ENCODE results near the gene SMARCC1. TPM values are rescaled to one million over a fixed set of nuclear protein-coding genes. Genes with fewer than 3 reads are reported as not detected.

The SMARCC1 gene
- total RNA-seq, 2 experiments from 2014 or later: 74.2 to 76.2 TPM

DNA sequence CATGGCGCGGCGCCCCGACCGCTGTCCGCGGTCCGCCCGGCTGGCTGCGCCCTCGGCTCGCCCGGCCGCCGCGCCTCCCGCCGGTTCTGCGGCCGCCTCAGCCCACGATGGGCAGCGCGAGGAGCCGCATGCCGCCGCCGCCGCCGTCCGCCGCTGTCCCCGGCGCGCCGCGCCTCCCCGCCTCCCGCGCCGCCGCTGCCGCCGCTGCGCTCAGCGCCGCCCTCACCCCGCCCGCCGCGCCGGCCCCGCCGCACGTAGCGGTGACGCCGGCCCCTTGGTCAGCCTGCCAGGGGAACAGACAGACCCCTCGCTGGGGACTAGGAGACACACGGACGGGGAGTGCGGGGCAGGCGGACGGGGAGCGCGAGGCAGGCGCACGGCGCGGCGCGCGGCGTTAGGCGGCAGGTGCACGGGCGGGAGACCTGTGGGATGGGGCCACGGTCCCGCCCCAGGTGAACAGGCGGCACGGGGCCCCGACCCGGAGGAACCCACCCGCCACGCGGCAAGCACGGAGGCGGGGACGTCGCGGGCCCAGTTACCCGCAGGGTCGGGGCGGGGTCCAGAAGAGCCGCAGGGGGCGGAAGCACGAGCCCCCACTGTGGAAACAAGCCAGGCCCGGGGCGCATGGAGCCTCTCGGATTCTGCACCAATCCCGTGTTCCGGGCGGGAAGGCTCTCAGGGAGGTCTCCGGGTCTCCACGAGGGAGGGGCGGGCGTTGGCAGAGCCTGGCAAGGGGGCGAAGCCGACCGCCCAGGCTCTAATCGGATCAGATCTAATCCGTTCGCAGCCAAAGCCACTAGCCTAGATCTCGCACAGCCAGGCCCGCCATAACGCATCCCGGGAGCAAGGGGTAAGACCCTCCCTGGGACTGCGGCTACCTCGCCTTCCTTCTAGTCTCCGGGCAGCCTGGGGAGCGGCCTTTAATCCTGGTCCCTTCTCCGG lies 202.7 kb downstream of the SMARCC1 start, which contains the start of gene CSPG5:
TSS of gene CSPG5 (minus strand) at position 175 of the 942 bp plus-strand sequence. CDS start at position 3, 172 bp downstream.
- peak; percentile 54 for ATAC-seq (ENCODE audit: poor library complexity)
- Mint-ChIP-seq H3K27ac (no peak within 1 kb of the TSS), H3K27me3 (peaks cover 27% of the 10 kb centered on the region), H3K36me3 (ENCODE audit: low read depth) (no peaks in the 10 kb centered on the region), H3K4me3 (peak within 1 kb of the TSS; percentile 81), H3K9me3 (no peaks in the 10 kb centered on the region), H3K4me1 (ENCODE audit: low read depth) (peaks cover 10% of the 10 kb centered on the region)
- Histone ChIP-seq H3K9me3 (ENCODE audit: control insufficient read depth in 1 of 2, insufficient read depth in 1 of 2, low read length in 2 of 2) (peaks cover 0 to 9% of the 10 kb centered on the region in 2 experiments), H3K36me3 (ENCODE audit: insufficient read depth, low read length) (no peaks in the 10 kb centered on the region), H3K27ac (ENCODE audit: low read depth in 1 of 2, low read length in 2 of 2) (no peak within 1 kb of the TSS), H3K27me3 (ENCODE audit: control insufficient read depth in 1 of 2, insufficient read depth in 2 of 2, low read length in 2 of 2) (peaks cover 19 to 21% of the 10 kb centered on the region in 2 experiments), H3K4me3 (ENCODE audit: low read length) (peak within 1 kb of the TSS; percentile 37), H3K4me1 (ENCODE audit: insufficient read depth, low read length) (peaks cover 17% of the 10 kb centered on the region)
- intact Hi-C loops (cut with DNase I, micrococcal nuclease): loop anchor here in 1 of 2 experiments (2.0 kb wide), 1 partner anchor 202 kb away; the partner anchor contains the start of gene SMARCC1
- POLR2A ChIA-PET: no interaction called here
- CTCF ChIA-PET: no interaction called here
- TF ChIP-seq, protein P1, sequence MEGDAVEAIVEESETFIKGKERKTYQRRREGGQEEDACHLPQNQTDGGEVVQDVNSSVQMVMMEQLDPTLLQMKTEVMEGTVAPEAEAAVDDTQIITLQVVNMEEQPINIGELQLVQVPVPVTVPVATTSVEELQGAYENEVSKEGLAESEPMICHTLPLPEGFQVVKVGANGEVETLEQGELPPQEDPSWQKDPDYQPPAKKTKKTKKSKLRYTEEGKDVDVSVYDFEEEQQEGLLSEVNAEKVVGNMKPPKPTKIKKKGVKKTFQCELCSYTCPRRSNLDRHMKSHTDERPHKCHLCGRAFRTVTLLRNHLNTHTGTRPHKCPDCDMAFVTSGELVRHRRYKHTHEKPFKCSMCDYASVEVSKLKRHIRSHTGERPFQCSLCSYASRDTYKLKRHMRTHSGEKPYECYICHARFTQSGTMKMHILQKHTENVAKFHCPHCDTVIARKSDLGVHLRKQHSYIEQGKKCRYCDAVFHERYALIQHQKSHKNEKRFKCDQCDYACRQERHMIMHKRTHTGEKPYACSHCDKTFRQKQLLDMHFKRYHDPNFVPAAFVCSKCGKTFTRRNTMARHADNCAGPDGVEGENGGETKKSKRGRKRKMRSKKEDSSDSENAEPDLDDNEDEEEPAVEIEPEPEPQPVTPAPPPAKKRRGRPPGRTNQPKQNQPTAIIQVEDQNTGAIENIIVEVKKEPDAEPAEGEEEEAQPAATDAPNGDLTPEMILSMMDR (IDR thresholded peaks at IDR 0.05): no peak
- peak in 11 of 14 experiments; percentile 4 to 56 (median 16) for DNase-seq

DNA sequence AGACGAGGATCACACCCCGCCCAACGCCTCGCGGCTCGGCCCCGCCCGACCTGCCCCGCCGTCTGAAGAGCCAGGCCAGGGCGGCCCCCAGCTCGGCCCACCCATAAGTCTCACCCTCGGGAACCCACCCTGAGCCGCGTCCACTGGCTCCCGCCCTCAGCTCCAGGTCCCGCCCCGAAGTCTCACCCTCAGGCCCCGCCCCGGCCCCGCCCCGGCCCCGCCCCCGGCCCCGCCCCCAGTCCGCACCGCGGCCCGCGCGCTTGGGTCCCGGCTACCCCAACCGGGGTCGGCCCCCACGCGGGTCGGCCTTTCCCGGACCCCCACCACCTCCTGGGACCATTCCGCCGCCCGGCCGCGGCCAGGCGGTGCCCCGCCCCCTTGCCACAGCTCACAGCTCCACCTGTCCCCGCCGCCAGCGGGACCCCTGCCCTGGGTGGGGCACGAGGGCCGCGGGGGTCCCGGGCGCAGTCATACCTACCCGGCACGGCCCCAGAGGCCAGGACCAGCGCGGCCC lies 203.5 kb downstream of the SMARCC1 start:
- H3K4me3 ChIP-seq (ENCODE audit: low read length): peak overlapping the region; percentile 37
- H3K9me3 ChIP-seq (ENCODE audit: control insufficient read depth in 1 of 2, insufficient read depth in 1 of 2, low read length in 2 of 2): peaks cover 0 to 9% of the 10 kb centered on the region in 2 experiments
- peak overlapping the region; percentile 48 for H3K4me3 Mint-ChIP-seq
- peaks cover 33% of the 10 kb centered on the region for H3K27me3 Mint-ChIP-seq
- no peaks in the 10 kb centered on the region for H3K9me3 Mint-ChIP-seq
- no peaks in the 10 kb centered on the region for H3K36me3 ChIP-seq (ENCODE audit: insufficient read depth, low read length)
- H3K36me3 Mint-ChIP-seq (ENCODE audit: low read depth): no peaks in the 10 kb centered on the region
- intact Hi-C loops (cut with DNase I, micrococcal nuclease): loop anchor here in 1 of 2 experiments (2.0 kb wide), 1 partner anchor 203 kb away; the partner anchor contains the start of gene SMARCC1
- DNase-seq (peak in 12 of 14 experiments; percentile 9 to 71 (median 34)), ATAC-seq (ENCODE audit: poor library complexity) (peak; percentile 68)
- TF ChIP-seq, protein P1 (IDR thresholded peaks at IDR 0.05): no peak
- H3K4me1 Mint-ChIP-seq (ENCODE audit: low read depth): peaks cover 10% of the 10 kb centered on the region
- H3K4me1 ChIP-seq (ENCODE audit: insufficient read depth, low read length): peaks cover 17% of the 10 kb centered on the region
- H3K27ac Mint-ChIP-seq: no peak overlapping the region
- H3K27ac ChIP-seq (ENCODE audit: low read depth in 1 of 2, low read length in 2 of 2): no peak overlapping the region
- ChIA-PET POLR2A (no interaction called here), CTCF (no interaction called here)
- H3K27me3 ChIP-seq (ENCODE audit: control insufficient read depth in 1 of 2, insufficient read depth in 2 of 2, low read length in 2 of 2): peaks cover 19 to 21% of the 10 kb centered on the region in 2 experiments

DNA sequence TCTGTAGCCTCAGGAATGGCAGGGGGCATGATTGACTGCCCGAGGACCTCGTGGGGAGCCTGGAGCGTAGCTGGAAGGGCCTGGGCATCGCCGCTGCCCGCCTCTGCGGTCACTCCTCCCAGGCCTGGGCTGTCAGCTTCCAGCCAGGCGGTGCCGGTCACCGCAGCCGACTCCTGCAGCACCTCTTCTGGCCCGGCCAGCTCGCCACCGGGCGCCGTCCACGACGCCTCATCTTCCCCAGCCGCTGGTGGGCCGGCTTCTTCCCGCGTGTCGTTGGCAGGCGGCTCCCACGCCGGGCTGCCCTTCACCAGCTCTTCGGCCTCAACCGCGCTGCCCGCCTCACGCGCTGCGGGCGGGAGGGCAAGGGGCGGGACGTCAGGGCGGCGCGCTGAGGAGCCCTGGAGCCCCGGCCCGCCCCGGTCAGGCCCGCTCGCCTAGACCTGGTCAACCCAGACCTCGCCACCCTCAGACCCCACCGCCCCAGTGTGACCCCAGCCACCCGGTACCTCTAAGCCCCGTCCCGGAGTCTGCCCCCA lies 204.0 kb downstream of the SMARCC1 start:
- CTCF ChIA-PET: no interaction called here

More for the DNA sequence above, 204.0 kb downstream of the SMARCC1 start:
- peaks cover 17% of the 10 kb centered on the region for H3K4me1 ChIP-seq (ENCODE audit: insufficient read depth, low read length)
- TF ChIP-seq, protein P1 (IDR thresholded peaks at IDR 0.05): no peak
- H3K4me1 Mint-ChIP-seq (ENCODE audit: low read depth): peaks cover 10% of the 10 kb centered on the region
- H3K27me3 ChIP-seq (ENCODE audit: control insufficient read depth in 1 of 2, insufficient read depth in 2 of 2, low read length in 2 of 2): peaks cover 19 to 21% of the 10 kb centered on the region in 2 experiments
- DNase-seq (peak in 1 of 14 experiments; percentile 9), ATAC-seq (ENCODE audit: poor library complexity) (peak; percentile 35)
- H3K4me3 Mint-ChIP-seq: peak overlapping the region; percentile 69
- peak overlapping the region; percentile 37 for H3K4me3 ChIP-seq (ENCODE audit: low read length)
- H3K9me3 Mint-ChIP-seq: no peaks in the 10 kb centered on the region
- H3K27ac Mint-ChIP-seq: no peak overlapping the region
- no peak overlapping the region for H3K27ac ChIP-seq (ENCODE audit: low read depth in 1 of 2, low read length in 2 of 2)
- H3K9me3 ChIP-seq (ENCODE audit: control insufficient read depth in 1 of 2, insufficient read depth in 1 of 2, low read length in 2 of 2): peaks cover 0 to 9% of the 10 kb centered on the region in 2 experiments
- no peaks in the 10 kb centered on the region for H3K36me3 Mint-ChIP-seq (ENCODE audit: low read depth)
- POLR2A ChIA-PET: no interaction called here
- H3K27me3 Mint-ChIP-seq: peaks cover 37% of the 10 kb centered on the region
- no peaks in the 10 kb centered on the region for H3K36me3 ChIP-seq (ENCODE audit: insufficient read depth, low read length)
- intact Hi-C loops (cut with DNase I, micrococcal nuclease): loop anchor here in 1 of 2 experiments (2.0 kb wide), 1 partner anchor 203 kb away; the partner anchor contains the start of gene SMARCC1
